IMR-90 (cell line): ENCODE results near the gene LCE1A.
A peak's percentile ranks its signal among the peaks of the same experiment; 100 is the strongest.

ENCODE experiments used
- CEBPB ChIP-seq: IDR thresholded peaks from 2 replicates; pipeline ENCODE4 v1.6.1; 2012; ENCODE audit warnings: low read depth, low read length, improper control_type of control experiment
- CTCF ChIP-seq: conservative IDR thresholded peaks from 2 replicates; pipeline ENCODE4 v1.5.1; 2012; ENCODE audit warnings: mild to moderate bottlenecking, low read depth, low read length, improper control_type of control experiment
- MAFK ChIP-seq: IDR thresholded peaks from 2 replicates; pipeline ENCODE4 v1.6.1; 2012; ENCODE audit warnings: low read depth, low read length, improper control_type of control experiment
- MAZ ChIP-seq: IDR thresholded peaks from 2 replicates; pipeline ENCODE4 v1.6.1; 2012; ENCODE audit warnings: low read depth, mild to moderate bottlenecking, low read length, improper control_type of control experiment, moderate library complexity, borderline replicate concordance
- POLR2A ChIP-seq: IDR thresholded peaks from 2 replicates; pipeline ENCODE4 v1.6.1; 2012; ENCODE audit warnings: mild to moderate bottlenecking, low read depth, low read length

- TF ChIP-seq POLR2A: no peak
- no peak for TF ChIP-seq MAFK
- peak; percentile 67 for TF ChIP-seq CTCF
- no peak for TF ChIP-seq CEBPB
- no peak for TF ChIP-seq MAZ
Measured at GRCh38 chr1:152869808-152870419, 42.6 kb downstream of the LCE1A start.
